Esophagus squamous epithelium (tissue), 4 donors: ENCODE measurements around the gene NCF2.

Source experiments
- CTCF ChIP-seq, 6 experiments: fragments of 450-650 bp in 4 of 6; fragments of 200-600 bp in 2 of 6; sonication (generic) in 2 of 6; IDR thresholded peaks; one replicate each; pipeline ENCODE4 v1.5.1; 2016 to 2019; ENCODE audit warnings: antibody characterized with exemption in 6 of 6, mild to moderate bottlenecking in 4 of 6, moderate library complexity in 4 of 6
- POLR2A ChIP-seq, 4 donors: fragments of 450-650 bp; IDR thresholded peaks; one replicate each; pipeline ENCODE4 v1.6.1; 2017; ENCODE audit warnings: antibody characterized with exemption in 4 of 4, mild to moderate bottlenecking in 4 of 4, moderate library complexity in 3 of 4

- peak; percentile 38 to 72 (median 48) for TF ChIP-seq CTCF (IDR thresholded peaks at IDR 0.05)
- no peak for TF ChIP-seq POLR2A (IDR thresholded peaks at IDR 0.05)
These were observed 32.9 kb upstream of the NCF2 start for GRCh38 chr1:183622884-183623785.
